Measurements from ENCODE around the gene RGS14. TPM values are rescaled to one million over a fixed set of nuclear protein-coding genes. Genes with fewer than 3 reads are reported as not detected.

The RGS14 gene
- total RNA-seq, 2 experiments from 2014 or later: 33.0 to 46.3 TPM

- Histone ChIP-seq H3K36me3 (ENCODE audit: insufficient read depth, low read length) (peaks cover 10% of the 10 kb centered on the region; the same call in 1 of the 2 replicates), H3K9me3 (ENCODE audit: low read length) (no peaks in the 10 kb centered on the region), H3K4me1 (ENCODE audit: insufficient read depth, low read length, poor library complexity, severe bottlenecking) (peaks cover 20% of the 10 kb centered on the region), H3K79me2 (ENCODE audit: insufficient read depth, low read depth, low read length) (no peaks in the 10 kb centered on the region), H3K9me2 (ENCODE audit: insufficient read depth, low read length) (no peaks in the 10 kb centered on the region), H2AFZ (ENCODE audit: low read length) (no peak overlapping the region), H3K4me3 (ENCODE audit: low read depth, low read length, poor library complexity, severe bottlenecking) (no peak overlapping the region), H3K4me2 (ENCODE audit: low read length) (no peak overlapping the region), H3K27ac (ENCODE audit: low read depth, low read length, poor library complexity, severe bottlenecking) (no peak overlapping the region), H4K20me1 (ENCODE audit: insufficient read depth, low read length) (no peaks in the 10 kb centered on the region)
- BruUV-seq (replicated peaks): no TSS peak
- ChIA-PET CTCF (ENCODE audit: unreplicated experiment) (no interaction called here), POLR2A (no interaction called here)
- intact Hi-C loops (cut with micrococcal nuclease; ENCODE audit: unreplicated experiment): no loop called here
- TF ChIP-seq CTCF (conservative IDR thresholded peaks at IDR 0.05; ENCODE audit: low read length) (no peak), EZH2phosphoT487 (IDR thresholded peaks at IDR 0.05; ENCODE audit: borderline replicate concordance, low read depth, low read length) (no peak)
- no peak for DNase-seq (ENCODE audit: low spot score)
These were observed 18.4 kb downstream of the RGS14 start for GRCh38 chr5:177376107-177376506.

GRCh38 chr5:177377851-177378776 lies 20.4 kb downstream of the RGS14 start:
- H3K9me3 ChIP-seq (ENCODE audit: low read length): no peaks in the 10 kb centered on the region
- DNase-seq (ENCODE audit: low spot score): no peak
- POLR2A ChIA-PET: interaction anchor here (0.5 to 1.0 kb wide), 3 partner anchors 20 to 67 kb away, joined by 3 to 6 read pairs (median 3); partner anchors contain the start of gene RGS14
- TF ChIP-seq EZH2phosphoT487 (IDR thresholded peaks at IDR 0.05; ENCODE audit: borderline replicate concordance, low read depth, low read length) (no peak), CTCF (conservative IDR thresholded peaks at IDR 0.05; ENCODE audit: low read length) (0 out of 2 replicates have a peak, but pooled peaks have one; percentile 27)
- H3K4me1 ChIP-seq (ENCODE audit: insufficient read depth, low read length, poor library complexity, severe bottlenecking): peaks cover 5% of the 10 kb centered on the region
- no peaks in the 10 kb centered on the region for H3K9me2 ChIP-seq (ENCODE audit: insufficient read depth, low read length)
- H4K20me1 ChIP-seq (ENCODE audit: insufficient read depth, low read length): no peaks in the 10 kb centered on the region
- no peak overlapping the region for H3K4me2 ChIP-seq (ENCODE audit: low read length)
- H3K27ac ChIP-seq (ENCODE audit: low read depth, low read length, poor library complexity, severe bottlenecking): no peak overlapping the region
- no peaks in the 10 kb centered on the region for H3K36me3 ChIP-seq (ENCODE audit: insufficient read depth, low read length)
- intact Hi-C loops (cut with micrococcal nuclease; ENCODE audit: unreplicated experiment): no loop called here
- BruUV-seq (replicated peaks): no TSS peak
- H3K4me3 ChIP-seq (ENCODE audit: low read depth, low read length, poor library complexity, severe bottlenecking): no peak overlapping the region
- CTCF ChIA-PET (ENCODE audit: unreplicated experiment): interaction anchor here (1.0 kb wide), 2 partner anchors 10 to 81 kb away, joined by 3 to 4 read pairs; no protein-coding TSS in a partner anchor
- no peak overlapping the region for H2AFZ ChIP-seq (ENCODE audit: low read length)
- no peaks in the 10 kb centered on the region for H3K79me2 ChIP-seq (ENCODE audit: insufficient read depth, low read depth, low read length)
